ENCODE data around the gene DPEP2.

Gene DPEP2

GRCh38 chr16:67962135-67962534 is 37.1 kb downstream of the DPEP2 start:
- H3K27ac Mint-ChIP-seq: no peak overlapping the region
- no peak overlapping the region for H3K4me3 Mint-ChIP-seq
- H3K27me3 Mint-ChIP-seq: no peaks in the 10 kb centered on the region
- H3K9me3 Mint-ChIP-seq: no peaks in the 10 kb centered on the region
- peaks cover 12% of the 10 kb centered on the region for H3K4me1 Mint-ChIP-seq (ENCODE audit: low read depth)
- no peak for DNase-seq
- peaks cover 57% of the 10 kb centered on the region for H3K36me3 Mint-ChIP-seq (ENCODE audit: low read depth)

GRCh38 chr16:67961551-67961957 is 37.7 kb downstream of the DPEP2 start:
- Mint-ChIP-seq H3K4me3 (no peak overlapping the region), H3K9me3 (no peaks in the 10 kb centered on the region), H3K36me3 (ENCODE audit: low read depth) (peaks cover 56% of the 10 kb centered on the region), H3K27ac (no peak overlapping the region), H3K27me3 (no peaks in the 10 kb centered on the region), H3K4me1 (ENCODE audit: low read depth) (peaks cover 6% of the 10 kb centered on the region)
- DNase-seq: no peak

- DNase-seq: no peak
- H3K4me3 Mint-ChIP-seq: no peak overlapping the region
- H3K27ac Mint-ChIP-seq: no peak overlapping the region
- H3K4me1 Mint-ChIP-seq (ENCODE audit: low read depth): no peaks in the 10 kb centered on the region
- H3K9me3 Mint-ChIP-seq: no peaks in the 10 kb centered on the region
- peaks cover 67% of the 10 kb centered on the region for H3K36me3 Mint-ChIP-seq (ENCODE audit: low read depth)
- no peaks in the 10 kb centered on the region for H3K27me3 Mint-ChIP-seq
Observed at GRCh38 chr16:67959536-67960329, 39.6 kb downstream of the DPEP2 start.

GRCh38 chr16:67957622-67958021 is 41.7 kb downstream of the DPEP2 start:
- Mint-ChIP-seq H3K36me3 (ENCODE audit: low read depth) (peaks cover 74% of the 10 kb centered on the region), H3K4me1 (ENCODE audit: low read depth) (no peaks in the 10 kb centered on the region), H3K27me3 (no peaks in the 10 kb centered on the region), H3K4me3 (no peak overlapping the region), H3K9me3 (no peaks in the 10 kb centered on the region), H3K27ac (no peak overlapping the region)
- no peak for DNase-seq

GRCh38 chr16:67954421-67955196 is 44.7 kb downstream of the DPEP2 start:
- Mint-ChIP-seq H3K9me3 (no peaks in the 10 kb centered on the region), H3K4me1 (ENCODE audit: low read depth) (peaks cover 1% of the 10 kb centered on the region), H3K27me3 (no peaks in the 10 kb centered on the region), H3K4me3 (no peak overlapping the region), H3K36me3 (ENCODE audit: low read depth) (peaks cover 69% of the 10 kb centered on the region), H3K27ac (no peak overlapping the region)
- DNase-seq: no peak

GRCh38 chr16:67953641-67954375 is 45.5 kb downstream of the DPEP2 start:
- Mint-ChIP-seq H3K36me3 (ENCODE audit: low read depth) (peaks cover 62% of the 10 kb centered on the region), H3K4me1 (ENCODE audit: low read depth) (peaks cover 1% of the 10 kb centered on the region), H3K27ac (no peak overlapping the region), H3K9me3 (no peaks in the 10 kb centered on the region), H3K4me3 (no peak overlapping the region), H3K27me3 (no peaks in the 10 kb centered on the region)
- DNase-seq: no peak

- no peaks in the 10 kb centered on the region for H3K9me3 Mint-ChIP-seq
- peaks cover 65% of the 10 kb centered on the region for H3K36me3 Mint-ChIP-seq (ENCODE audit: low read depth)
- peaks cover 1% of the 10 kb centered on the region for H3K4me1 Mint-ChIP-seq (ENCODE audit: low read depth)
- H3K27ac Mint-ChIP-seq: no peak overlapping the region
- no peak for DNase-seq
- no peak overlapping the region for H3K4me3 Mint-ChIP-seq
- H3K27me3 Mint-ChIP-seq: no peaks in the 10 kb centered on the region
Observed at GRCh38 chr16:67951485-67951884, 47.8 kb downstream of the DPEP2 start.

GRCh38 chr16:67950335-67950843 is 48.9 kb downstream of the DPEP2 start:
- Mint-ChIP-seq H3K27ac (no peak overlapping the region), H3K9me3 (no peaks in the 10 kb centered on the region), H3K36me3 (ENCODE audit: low read depth) (peaks cover 71% of the 10 kb centered on the region), H3K27me3 (no peaks in the 10 kb centered on the region), H3K4me3 (no peak overlapping the region), H3K4me1 (ENCODE audit: low read depth) (peaks cover 1% of the 10 kb centered on the region)
- DNase-seq: no peak

- Mint-ChIP-seq H3K27ac (no peak overlapping the region), H3K9me3 (no peaks in the 10 kb centered on the region), H3K4me3 (no peak overlapping the region), H3K27me3 (no peaks in the 10 kb centered on the region), H3K36me3 (ENCODE audit: low read depth) (peaks cover 72% of the 10 kb centered on the region), H3K4me1 (ENCODE audit: low read depth) (peaks cover 1% of the 10 kb centered on the region)
- DNase-seq: no peak
Observed at GRCh38 chr16:67949645-67950044, 49.6 kb downstream of the DPEP2 start.

GRCh38 chr16:67948015-67948414 is 51.3 kb downstream of the DPEP2 start:
- H3K27ac Mint-ChIP-seq: peak overlapping the region; percentile 53
- H3K9me3 Mint-ChIP-seq: no peaks in the 10 kb centered on the region
- H3K27me3 Mint-ChIP-seq: no peaks in the 10 kb centered on the region
- H3K4me1 Mint-ChIP-seq (ENCODE audit: low read depth): peaks cover 1% of the 10 kb centered on the region
- H3K4me3 Mint-ChIP-seq: no peak overlapping the region
- peaks cover 73% of the 10 kb centered on the region for H3K36me3 Mint-ChIP-seq (ENCODE audit: low read depth)
- no peak for DNase-seq

GRCh38 chr16:67946966-67947558 is 52.2 kb downstream of the DPEP2 start:
- Mint-ChIP-seq H3K4me1 (ENCODE audit: low read depth) (peaks cover 2% of the 10 kb centered on the region), H3K27ac (no peak overlapping the region)

GRCh38 chr16:67946128-67946569 is 53.1 kb downstream of the DPEP2 start:
- no peak for DNase-seq
- no peak overlapping the region for H3K27ac Mint-ChIP-seq
- H3K4me1 Mint-ChIP-seq (ENCODE audit: low read depth): peaks cover 10% of the 10 kb centered on the region
- no peaks in the 10 kb centered on the region for H3K27me3 Mint-ChIP-seq
- H3K4me3 Mint-ChIP-seq: no peak overlapping the region
- peaks cover 78% of the 10 kb centered on the region for H3K36me3 Mint-ChIP-seq (ENCODE audit: low read depth)
- no peaks in the 10 kb centered on the region for H3K9me3 Mint-ChIP-seq

More at GRCh38 chr16:67946966-67947558, 52.2 kb downstream of the DPEP2 start:
- Mint-ChIP-seq H3K4me3 (no peak overlapping the region), H3K27me3 (no peaks in the 10 kb centered on the region), H3K36me3 (ENCODE audit: low read depth) (peaks cover 81% of the 10 kb centered on the region), H3K9me3 (no peaks in the 10 kb centered on the region)
- DNase-seq: no peak

GRCh38 chr16:67945392-67945933 is 53.8 kb downstream of the DPEP2 start:
- H3K27me3 Mint-ChIP-seq: no peaks in the 10 kb centered on the region
- H3K27ac Mint-ChIP-seq: no peak overlapping the region
- H3K4me3 Mint-ChIP-seq: no peak overlapping the region
- peaks cover 76% of the 10 kb centered on the region for H3K36me3 Mint-ChIP-seq (ENCODE audit: low read depth)
- peaks cover 12% of the 10 kb centered on the region for H3K4me1 Mint-ChIP-seq (ENCODE audit: low read depth)
- no peaks in the 10 kb centered on the region for H3K9me3 Mint-ChIP-seq
- no peak for DNase-seq
